ENCODE measurements around the gene SYF2. TPM values are rescaled to one million over a fixed set of nuclear protein-coding genes. Genes with fewer than 3 reads are reported as not detected.

Gene SYF2
- polyA plus RNA-seq, 3 donors, result 32.0 to 52.9 (median 45.1) TPM

DNA sequence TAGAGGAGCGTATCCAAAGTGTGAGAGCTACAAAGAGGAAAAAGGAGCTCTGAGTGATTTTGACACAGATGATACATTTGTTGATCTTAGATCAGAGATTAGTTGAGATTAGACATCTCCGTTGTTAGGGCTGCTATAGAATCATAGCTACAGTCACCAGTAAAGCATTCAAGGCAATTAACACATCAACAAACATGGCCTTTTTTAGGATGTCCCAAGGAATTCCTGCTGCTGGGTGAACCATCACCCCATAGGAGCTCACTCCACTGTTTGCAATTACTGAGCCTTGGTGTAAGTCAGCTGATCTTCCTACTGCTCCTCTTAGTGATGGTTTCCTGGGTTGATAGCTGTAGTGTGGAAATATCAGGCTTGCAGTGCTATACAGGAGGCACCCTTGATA is 21.6 kb upstream of the SYF2 start:
- H3K27ac ChIP-seq (ENCODE audit: low read depth in 1 of 2, low read length in 2 of 2), result no peak overlapping the region
- H3K4me3 ChIP-seq (replicated peaks in 1 of 3; ENCODE audit: low read depth in 2 of 3, low read length in 3 of 3), result no peak overlapping the region
- H4K20me1 ChIP-seq (ENCODE audit: insufficient read depth, low read length), result peaks cover 60% of the 10 kb centered on the region
- Mint-ChIP-seq H3K27ac (peak overlapping the region in 1 of 7 donors; percentile 66), H3K4me3 (no peak overlapping the region), H3K4me1 (no peaks in the 10 kb centered on the region), H3K27me3 (ENCODE audit: low read depth in 3 of 3) (peaks cover 0 to 4% (median 0%) of the 10 kb centered on the region in 3 donors), H3K9me3 (no peaks in the 10 kb centered on the region), H3K36me3 (peaks cover 4 to 5% of the 10 kb centered on the region in 2 donors)
- H3K9me3 ChIP-seq (replicated peaks in 1 of 2; ENCODE audit: control insufficient read depth in 1 of 2, insufficient read depth in 1 of 2, low read length in 2 of 2), result no peaks in the 10 kb centered on the region
- H3K36me3 ChIP-seq (replicated peaks in 1 of 2; ENCODE audit: control insufficient read depth in 1 of 2, insufficient read depth in 2 of 2, low read length in 2 of 2), result peaks cover 0 to 5% of the 10 kb centered on the region in 2 donors
- no peaks in the 10 kb centered on the region for H3K27me3 ChIP-seq (ENCODE audit: control insufficient read depth in 2 of 2, insufficient read depth in 2 of 2, low read length in 2 of 2)
- no peak overlapping the region for H3K9ac ChIP-seq (ENCODE audit: insufficient read depth, low read length, poor library complexity, severe bottlenecking)
- WGBS (ENCODE audit: insufficient coverage), result no CpG with 5 or more reads among the region's 2 CpGs
- peak in 1 of 3 donors; percentile 0 for DNase-seq
- no peaks in the 10 kb centered on the region for H3K4me1 ChIP-seq (ENCODE audit: control insufficient read depth in 1 of 2, insufficient read depth in 2 of 2, low read length in 2 of 2)
- H3K4me2 ChIP-seq (replicated peaks; ENCODE audit: extremely low read depth, low read length, poor library complexity, severe bottlenecking), result no peak overlapping the region
- H2AFZ ChIP-seq (ENCODE audit: insufficient read depth, low read depth, low read length, poor library complexity, severe bottlenecking), result no peak overlapping the region
- intact Hi-C loops (cut with micrococcal nuclease), result no loop called here
- TF ChIP-seq, protein P1, sequence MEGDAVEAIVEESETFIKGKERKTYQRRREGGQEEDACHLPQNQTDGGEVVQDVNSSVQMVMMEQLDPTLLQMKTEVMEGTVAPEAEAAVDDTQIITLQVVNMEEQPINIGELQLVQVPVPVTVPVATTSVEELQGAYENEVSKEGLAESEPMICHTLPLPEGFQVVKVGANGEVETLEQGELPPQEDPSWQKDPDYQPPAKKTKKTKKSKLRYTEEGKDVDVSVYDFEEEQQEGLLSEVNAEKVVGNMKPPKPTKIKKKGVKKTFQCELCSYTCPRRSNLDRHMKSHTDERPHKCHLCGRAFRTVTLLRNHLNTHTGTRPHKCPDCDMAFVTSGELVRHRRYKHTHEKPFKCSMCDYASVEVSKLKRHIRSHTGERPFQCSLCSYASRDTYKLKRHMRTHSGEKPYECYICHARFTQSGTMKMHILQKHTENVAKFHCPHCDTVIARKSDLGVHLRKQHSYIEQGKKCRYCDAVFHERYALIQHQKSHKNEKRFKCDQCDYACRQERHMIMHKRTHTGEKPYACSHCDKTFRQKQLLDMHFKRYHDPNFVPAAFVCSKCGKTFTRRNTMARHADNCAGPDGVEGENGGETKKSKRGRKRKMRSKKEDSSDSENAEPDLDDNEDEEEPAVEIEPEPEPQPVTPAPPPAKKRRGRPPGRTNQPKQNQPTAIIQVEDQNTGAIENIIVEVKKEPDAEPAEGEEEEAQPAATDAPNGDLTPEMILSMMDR (IDR thresholded peaks at IDR 0.05), result no peak
- H3K79me2 ChIP-seq (ENCODE audit: insufficient read depth, low read length), result peaks cover 3% of the 10 kb centered on the region

DNA sequence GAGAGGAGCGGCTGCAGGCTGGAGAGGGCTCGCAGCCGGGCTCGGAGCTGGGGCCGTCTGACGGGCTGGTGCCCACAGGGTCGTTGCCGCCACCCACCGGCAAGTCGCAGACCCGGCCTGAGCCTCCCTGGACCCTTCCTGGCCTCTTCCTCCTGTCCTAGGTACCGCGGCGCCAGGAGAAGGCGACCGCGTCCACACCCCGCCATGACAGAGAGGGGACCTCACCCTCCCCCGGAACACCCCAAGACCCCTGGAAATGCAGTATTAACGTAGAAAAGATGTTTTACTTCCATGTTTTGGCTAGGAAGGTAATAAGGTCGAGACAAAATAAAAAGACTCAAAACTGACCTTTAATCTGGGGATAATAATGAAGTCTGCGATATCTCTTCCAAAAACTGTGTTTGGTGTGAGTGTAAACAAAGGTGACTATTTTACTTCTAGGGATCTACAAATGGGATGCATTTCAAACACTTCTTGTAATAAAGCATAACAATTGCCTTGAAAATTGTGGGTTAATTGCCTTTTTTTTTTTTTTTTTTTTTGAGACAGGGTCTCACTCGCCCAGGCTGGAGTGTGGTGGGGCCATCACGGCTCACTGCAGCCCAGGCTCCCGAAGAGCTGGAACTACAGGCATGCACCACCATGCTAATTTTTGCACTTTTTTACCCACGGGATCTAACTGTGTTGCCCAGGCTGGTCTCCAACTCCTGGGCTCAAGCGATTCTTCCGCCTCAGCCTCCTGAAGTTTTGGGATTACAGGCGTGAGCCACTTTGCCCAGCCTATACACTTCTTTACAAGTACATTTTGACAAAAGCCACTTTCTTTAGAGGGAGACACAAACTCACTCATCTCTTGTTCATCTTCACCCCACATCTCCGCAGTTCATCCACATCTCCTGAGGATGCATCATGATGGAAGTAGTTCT is 15.8 kb upstream of the SYF2 start:
- peak overlapping the region; percentile 57 to 99 (median 85) for H3K4me3 ChIP-seq (replicated peaks in 1 of 3; ENCODE audit: low read depth in 2 of 3, low read length in 3 of 3)
- peak overlapping the region; percentile 92 for H3K9ac ChIP-seq (ENCODE audit: insufficient read depth, low read length, poor library complexity, severe bottlenecking)
- H3K4me1 ChIP-seq (ENCODE audit: control insufficient read depth in 1 of 2, insufficient read depth in 2 of 2, low read length in 2 of 2), result peaks cover 28 to 38% of the 10 kb centered on the region in 2 donors
- H3K27ac ChIP-seq (ENCODE audit: low read depth in 1 of 2, low read length in 2 of 2), result peak overlapping the region; percentile 98
- intact Hi-C loops (cut with micrococcal nuclease), result loop anchor here in 1 of 2 donors (5.0 kb wide), 1 partner anchor 89 kb away; the partner anchor contains the start of gene TMEM50A
- peak overlapping the region; percentile 94 for H3K4me2 ChIP-seq (replicated peaks; ENCODE audit: extremely low read depth, low read length, poor library complexity, severe bottlenecking)
- Mint-ChIP-seq H3K27ac (peak overlapping the region; percentile 80 to 100 (median 99)), H3K9me3 (peaks cover 0 to 5% (median 0%) of the 10 kb centered on the region in 7 donors), H3K4me1 (peaks cover 34% of the 10 kb centered on the region), H3K27me3 (ENCODE audit: low read depth in 3 of 3) (peaks cover 0 to 5% (median 0%) of the 10 kb centered on the region in 3 donors), H3K36me3 (peaks cover 38 to 41% of the 10 kb centered on the region in 2 donors), H3K4me3 (peak overlapping the region; percentile 96 to 98)
- peaks cover 47% of the 10 kb centered on the region for H4K20me1 ChIP-seq (ENCODE audit: insufficient read depth, low read length)
- DNase-seq, result no peak
- H3K27me3 ChIP-seq (ENCODE audit: control insufficient read depth in 2 of 2, insufficient read depth in 2 of 2, low read length in 2 of 2), result no peaks in the 10 kb centered on the region
- peaks cover 42% of the 10 kb centered on the region for H3K79me2 ChIP-seq (ENCODE audit: insufficient read depth, low read length)
- peaks cover 25 to 31% of the 10 kb centered on the region in 2 donors for H3K36me3 ChIP-seq (replicated peaks in 1 of 2; ENCODE audit: control insufficient read depth in 1 of 2, insufficient read depth in 2 of 2, low read length in 2 of 2)
- TF ChIP-seq, protein P1 (IDR thresholded peaks at IDR 0.05), result no peak
- no peaks in the 10 kb centered on the region for H3K9me3 ChIP-seq (replicated peaks in 1 of 2; ENCODE audit: control insufficient read depth in 1 of 2, insufficient read depth in 1 of 2, low read length in 2 of 2)
- peak overlapping the region; percentile 98 for H2AFZ ChIP-seq (ENCODE audit: insufficient read depth, low read depth, low read length, poor library complexity, severe bottlenecking)
- 30% methylated on average over 17 of the region's 30 CpGs for WGBS (ENCODE audit: insufficient coverage)
